ENCODE data around the gene SEMA3D.

DNA sequence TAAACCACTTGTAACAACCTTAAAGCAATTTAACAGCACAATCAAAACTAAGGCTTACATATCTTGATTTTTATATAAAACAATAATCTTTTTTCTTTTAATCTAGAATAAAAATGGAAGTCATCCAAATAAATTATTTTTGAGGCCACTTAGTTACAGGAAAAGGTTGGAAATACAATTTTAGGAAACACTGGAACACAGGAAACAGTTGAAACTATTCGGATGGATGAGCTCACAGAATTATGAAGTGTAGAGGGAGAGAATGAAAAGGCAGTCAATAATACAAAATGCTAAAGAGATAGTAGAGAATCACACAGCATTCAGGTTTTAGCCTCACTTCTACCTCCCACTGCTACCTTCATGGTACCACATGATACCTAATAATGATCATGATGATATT, 124.2 kb downstream of the SEMA3D start:
- TF ChIP-seq POLR2AphosphoS5 (IDR thresholded peaks at IDR 0.05; ENCODE audit: low read depth) (no peak), CREB1 (CRISPR knock-in tag; IDR thresholded peaks at IDR 0.05; ENCODE audit: low read depth) (no peak), CTCF (conservative IDR thresholded peaks at IDR 0.05; ENCODE audit: low read depth in 2 of 2) (no peak), EZH2phosphoT487 (IDR thresholded peaks at IDR 0.05; ENCODE audit: unreplicated experiment) (no peak), EZH2 (IDR thresholded peaks at IDR 0.05; ENCODE audit: low read depth, unreplicated experiment) (no peak), JUNB (IDR thresholded peaks at IDR 0.05; ENCODE audit: unreplicated experiment) (no peak), NANOG (IDR thresholded peaks at IDR 0.05; ENCODE audit: borderline replicate concordance) (no peak), STAT1 (IDR thresholded peaks at IDR 0.05; ENCODE audit: unreplicated experiment) (no peak), ZNF331 (CRISPR knock-in tag; IDR thresholded peaks at IDR 0.05; ENCODE audit: low read depth) (no peak)
- TF ChIP-seq, protein P1, sequence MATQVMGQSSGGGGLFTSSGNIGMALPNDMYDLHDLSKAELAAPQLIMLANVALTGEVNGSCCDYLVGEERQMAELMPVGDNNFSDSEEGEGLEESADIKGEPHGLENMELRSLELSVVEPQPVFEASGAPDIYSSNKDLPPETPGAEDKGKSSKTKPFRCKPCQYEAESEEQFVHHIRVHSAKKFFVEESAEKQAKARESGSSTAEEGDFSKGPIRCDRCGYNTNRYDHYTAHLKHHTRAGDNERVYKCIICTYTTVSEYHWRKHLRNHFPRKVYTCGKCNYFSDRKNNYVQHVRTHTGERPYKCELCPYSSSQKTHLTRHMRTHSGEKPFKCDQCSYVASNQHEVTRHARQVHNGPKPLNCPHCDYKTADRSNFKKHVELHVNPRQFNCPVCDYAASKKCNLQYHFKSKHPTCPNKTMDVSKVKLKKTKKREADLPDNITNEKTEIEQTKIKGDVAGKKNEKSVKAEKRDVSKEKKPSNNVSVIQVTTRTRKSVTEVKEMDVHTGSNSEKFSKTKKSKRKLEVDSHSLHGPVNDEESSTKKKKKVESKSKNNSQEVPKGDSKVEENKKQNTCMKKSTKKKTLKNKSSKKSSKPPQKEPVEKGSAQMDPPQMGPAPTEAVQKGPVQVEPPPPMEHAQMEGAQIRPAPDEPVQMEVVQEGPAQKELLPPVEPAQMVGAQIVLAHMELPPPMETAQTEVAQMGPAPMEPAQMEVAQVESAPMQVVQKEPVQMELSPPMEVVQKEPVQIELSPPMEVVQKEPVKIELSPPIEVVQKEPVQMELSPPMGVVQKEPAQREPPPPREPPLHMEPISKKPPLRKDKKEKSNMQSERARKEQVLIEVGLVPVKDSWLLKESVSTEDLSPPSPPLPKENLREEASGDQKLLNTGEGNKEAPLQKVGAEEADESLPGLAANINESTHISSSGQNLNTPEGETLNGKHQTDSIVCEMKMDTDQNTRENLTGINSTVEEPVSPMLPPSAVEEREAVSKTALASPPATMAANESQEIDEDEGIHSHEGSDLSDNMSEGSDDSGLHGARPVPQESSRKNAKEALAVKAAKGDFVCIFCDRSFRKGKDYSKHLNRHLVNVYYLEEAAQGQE (IDR thresholded peaks at IDR 0.05; ENCODE audit: unreplicated experiment) = no peak
- TF ChIP-seq, protein P2, sequence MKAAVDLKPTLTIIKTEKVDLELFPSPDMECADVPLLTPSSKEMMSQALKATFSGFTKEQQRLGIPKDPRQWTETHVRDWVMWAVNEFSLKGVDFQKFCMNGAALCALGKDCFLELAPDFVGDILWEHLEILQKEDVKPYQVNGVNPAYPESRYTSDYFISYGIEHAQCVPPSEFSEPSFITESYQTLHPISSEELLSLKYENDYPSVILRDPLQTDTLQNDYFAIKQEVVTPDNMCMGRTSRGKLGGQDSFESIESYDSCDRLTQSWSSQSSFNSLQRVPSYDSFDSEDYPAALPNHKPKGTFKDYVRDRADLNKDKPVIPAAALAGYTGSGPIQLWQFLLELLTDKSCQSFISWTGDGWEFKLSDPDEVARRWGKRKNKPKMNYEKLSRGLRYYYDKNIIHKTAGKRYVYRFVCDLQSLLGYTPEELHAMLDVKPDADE (IDR thresholded peaks at IDR 0.05) = no peak

Data from GM23338 (cell line).